KOPT-K1 (cell line): ENCODE measurements around the gene MAN1B1.

Source experiments
- H3K27ac ChIP-seq: fragments of 200-600 bp; sonication (generic); 2 replicates; pipeline ENCODE4 v1.5.1; 2016; ENCODE audit warnings: antibody characterized with exemption, mild to moderate bottlenecking, low read depth, low read length; ENCODE audit not compliant: poor library complexity, severe bottlenecking
- H3K36me3 ChIP-seq: fragments of 200-600 bp; sonication (generic); 2 replicates; pipeline ENCODE4 v1.5.1; 2017; ENCODE audit warnings: antibody characterized with exemption, mild to moderate bottlenecking, low read length, moderate library complexity; ENCODE audit not compliant: insufficient read depth
- H3K9me3 ChIP-seq: fragments of 200-600 bp; sonication (generic); 2 replicates; pipeline ENCODE4 v1.5.1; 2017; ENCODE audit warnings: antibody characterized with exemption, low read length, mild to moderate bottlenecking; ENCODE audit not compliant: insufficient read depth, poor library complexity, severe bottlenecking

MAN1B1 gene

DNA sequence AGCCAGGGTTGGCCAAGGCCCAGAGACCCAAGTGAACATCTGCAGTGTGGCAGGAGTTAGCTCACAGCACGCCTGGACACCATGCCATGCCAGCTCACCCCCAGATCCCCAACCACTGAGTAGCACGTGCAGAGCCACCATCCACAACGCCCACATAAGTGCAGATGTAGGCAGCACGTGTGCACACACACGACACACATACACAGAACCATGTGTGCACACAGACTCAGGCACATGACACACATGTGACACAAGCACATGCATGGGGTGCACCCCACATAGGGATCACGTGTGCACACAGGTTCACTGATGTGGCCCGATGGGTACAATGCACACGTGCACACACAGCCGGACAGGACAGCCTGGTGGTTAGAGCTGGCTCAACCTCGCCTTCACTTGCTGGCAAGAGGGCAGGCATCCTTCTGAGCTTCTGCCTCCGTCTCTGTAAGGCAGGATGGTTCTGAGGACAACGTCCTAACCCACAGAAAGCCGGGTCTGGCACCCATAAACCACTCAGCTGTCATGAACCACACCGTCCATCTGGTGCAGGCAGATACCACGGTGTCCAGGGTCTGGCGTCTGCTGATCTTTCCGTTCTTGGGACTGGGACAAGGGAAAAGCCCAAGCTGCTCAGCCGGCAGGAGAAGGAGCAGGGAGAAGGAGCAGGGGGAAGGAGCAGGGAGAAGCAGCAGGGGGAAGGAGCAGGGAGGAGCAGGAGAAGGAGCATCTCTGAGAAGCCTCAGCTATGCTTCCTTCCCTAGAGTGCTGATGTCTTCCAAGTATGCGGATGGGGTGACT is 71.0 kb downstream of the MAN1B1 start:
- no peak overlapping the region for H3K27ac ChIP-seq
- H3K9me3 ChIP-seq, result no peaks in the 10 kb centered on the region

DNA sequence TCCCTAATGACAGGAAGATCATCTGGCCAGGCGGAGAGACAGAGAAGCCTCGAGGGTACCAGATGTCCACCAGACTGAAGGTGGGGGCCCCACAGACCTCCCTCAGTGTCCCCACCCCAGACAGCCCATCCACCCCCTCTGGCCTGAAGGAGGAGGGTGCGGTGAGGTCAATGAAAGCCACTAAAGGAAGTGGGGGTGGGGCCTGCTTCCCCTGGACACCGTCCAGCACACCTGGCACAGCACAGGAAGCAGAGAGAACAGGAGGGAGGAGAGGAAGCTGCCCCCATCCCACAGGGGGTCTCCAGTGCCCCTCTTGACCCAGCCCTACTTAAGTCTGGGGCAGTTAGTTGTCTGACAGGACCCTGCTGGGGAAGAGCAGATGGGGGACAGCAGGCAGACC is 71.8 kb downstream of the MAN1B1 start:
- H3K9me3 ChIP-seq, result no peaks in the 10 kb centered on the region
- no peak overlapping the region for H3K27ac ChIP-seq
- H3K36me3 ChIP-seq, result no peaks in the 10 kb centered on the region

More for the DNA sequence above, 71.0 kb downstream of the MAN1B1 start:
- H3K36me3 ChIP-seq, result no peaks in the 10 kb centered on the region
